Glomerular visceral epithelial cell (primary cell): Measurements from ENCODE around the gene SLC25A1.

ENCODE experiments used
- DNase-seq: peaks from one replicate; pipeline ENCODE4 v3.0.0-alpha.2; 2016; ENCODE audit errors: extremely low spot score

SLC25A1 gene

DNA sequence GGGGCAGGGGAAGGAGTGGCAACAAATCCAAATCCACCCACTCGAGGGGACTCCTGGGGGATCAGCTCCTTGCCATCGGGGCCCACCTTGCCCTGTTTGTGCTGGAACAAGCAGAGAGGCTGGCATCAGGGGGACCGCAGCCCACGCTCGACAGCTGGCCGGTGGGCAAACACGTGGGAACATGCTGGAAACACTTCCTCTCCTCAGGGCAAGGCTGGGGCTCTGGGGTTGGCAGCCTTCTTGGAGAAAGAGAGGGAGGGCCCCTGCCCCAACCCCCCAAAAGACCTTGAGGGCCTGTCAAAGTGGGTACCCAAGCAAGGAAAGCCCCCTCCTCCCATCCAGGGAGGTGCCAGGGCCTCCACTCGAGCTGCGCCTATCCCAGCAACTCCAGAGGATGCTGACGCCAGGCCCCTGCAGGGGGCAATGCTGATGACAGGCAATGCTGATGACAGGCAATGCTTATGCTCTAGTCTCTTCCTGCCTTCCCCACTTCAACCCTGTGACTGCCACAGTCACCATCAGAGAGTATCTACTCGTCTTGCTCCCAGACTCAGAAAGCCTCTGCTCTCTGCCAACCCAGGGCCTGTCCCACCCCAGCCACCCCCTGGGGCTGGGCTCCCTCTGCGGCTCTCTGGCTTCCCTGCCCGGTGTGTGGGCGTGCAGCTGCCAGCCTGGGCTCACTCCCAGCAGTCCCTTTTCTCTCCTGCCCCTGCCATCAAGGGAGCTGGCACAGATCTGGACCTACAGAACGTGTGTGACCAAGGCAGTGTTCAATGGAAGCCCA is 40.1 kb downstream of the SLC25A1 start:
- DNase-seq, result no peak

DNA sequence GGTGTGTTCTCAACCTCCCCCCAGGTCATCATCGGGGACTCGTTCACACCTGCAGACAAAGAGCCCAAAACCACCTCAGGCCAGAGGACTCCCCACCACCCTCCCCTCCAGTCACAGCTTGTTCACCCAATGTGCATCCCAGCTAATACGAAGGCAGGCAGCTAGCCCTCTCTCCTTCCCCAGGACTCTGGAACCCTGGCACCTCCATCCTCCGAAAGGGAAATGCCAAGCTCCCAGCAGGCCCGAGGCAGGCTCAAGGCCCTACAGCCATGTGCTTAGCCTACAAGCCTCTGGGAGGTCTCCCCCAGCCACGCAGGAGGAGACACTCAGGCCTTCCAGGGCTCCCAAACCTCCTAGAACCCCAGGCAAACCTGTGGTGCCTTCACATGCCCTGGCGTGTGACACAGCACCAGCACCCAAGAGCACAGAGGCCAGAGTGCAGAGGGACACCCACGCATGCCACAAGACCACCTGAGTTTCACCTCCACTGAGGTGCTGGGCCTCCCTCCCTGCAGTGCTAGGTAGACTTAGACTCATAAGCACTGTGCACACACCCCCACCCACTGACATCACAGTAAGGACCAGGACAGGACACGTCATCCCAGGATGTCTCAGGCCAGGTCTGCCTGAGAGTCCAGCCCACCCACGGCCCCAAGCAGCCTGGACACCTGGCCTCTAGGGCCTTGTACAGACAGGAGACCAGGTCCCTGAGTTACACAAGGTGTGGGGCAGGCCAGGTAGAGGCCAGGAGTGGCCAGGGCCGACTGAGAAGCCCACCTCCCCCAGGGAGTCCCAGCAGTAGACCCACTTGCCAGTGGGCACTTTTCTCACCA is 40.9 kb downstream of the SLC25A1 start:
- no peak for DNase-seq

DNA sequence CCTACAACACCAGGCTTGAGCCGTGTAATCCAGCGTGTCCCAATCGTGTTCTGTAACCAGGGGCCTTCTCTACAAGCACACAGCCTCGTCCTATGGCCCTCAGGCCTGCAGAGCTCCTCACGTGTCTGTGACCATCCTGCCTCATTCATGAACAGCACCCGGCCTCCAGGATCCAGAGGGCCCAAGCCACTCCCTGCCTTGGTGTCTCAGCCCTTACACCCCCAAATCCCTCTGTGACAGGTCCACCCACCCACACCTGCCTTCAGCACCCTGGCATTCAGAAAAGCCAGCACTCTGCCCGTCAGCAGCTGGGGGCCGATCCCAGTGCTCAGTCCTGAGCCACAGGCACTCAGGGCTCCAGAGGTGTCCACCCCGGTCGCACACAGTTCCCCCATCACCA is 41.6 kb downstream of the SLC25A1 start:
- DNase-seq, result no peak

DNA sequence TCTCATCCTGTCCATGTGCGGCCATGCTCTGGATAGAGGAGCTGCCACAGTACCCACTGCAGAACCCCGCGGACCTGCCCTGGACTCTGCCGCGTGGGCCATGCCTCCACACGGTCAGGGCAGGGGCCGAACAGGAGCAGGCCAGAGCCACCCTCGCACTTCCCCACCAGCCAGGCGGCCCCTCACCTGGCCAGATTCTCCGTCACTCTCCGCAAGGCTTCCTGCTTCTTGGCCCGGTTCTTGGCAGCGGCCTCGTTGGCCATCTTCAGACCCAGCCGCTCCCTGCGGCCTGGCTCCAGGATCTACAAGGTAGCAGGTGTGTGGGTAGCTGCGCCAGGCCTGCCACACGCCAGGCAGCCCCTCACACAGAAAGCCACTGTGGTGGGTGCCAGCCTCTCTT is 43.7 kb downstream of the SLC25A1 start:
- DNase-seq, result no peak

DNA sequence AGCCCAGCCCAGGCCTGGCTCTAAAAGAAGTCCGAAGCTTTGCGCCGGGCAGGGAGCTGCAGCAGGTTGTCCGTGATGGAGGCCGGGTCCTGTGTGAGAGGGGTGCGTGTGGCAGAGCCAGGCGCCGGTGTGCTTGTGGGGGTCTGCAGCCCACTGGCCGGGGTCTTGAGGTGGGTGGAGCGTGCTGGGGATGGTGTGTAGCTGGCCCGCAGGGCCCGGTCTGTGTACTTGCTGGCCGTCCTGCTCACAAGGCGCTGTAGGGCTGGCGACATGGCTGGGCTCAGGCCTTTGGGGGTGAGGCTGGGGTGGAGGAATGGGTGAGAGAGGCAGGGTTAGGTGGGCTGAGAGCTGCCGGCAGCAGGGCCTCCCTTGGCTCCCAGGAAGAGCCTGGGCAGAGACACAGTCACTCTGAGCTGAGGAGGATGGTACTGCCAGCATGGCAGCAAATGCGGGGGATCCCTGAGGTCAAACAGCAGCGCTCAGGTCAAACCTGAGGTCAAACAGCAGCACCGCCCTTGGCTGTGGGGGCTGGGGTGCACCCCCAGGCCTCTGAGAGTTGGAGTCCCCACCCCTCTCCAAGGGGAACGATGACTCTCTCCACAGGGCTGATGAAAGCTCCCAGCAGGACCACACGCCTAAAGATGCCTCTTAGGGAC is 44.2 kb downstream of the SLC25A1 start:
- DNase-seq, result no peak

DNA sequence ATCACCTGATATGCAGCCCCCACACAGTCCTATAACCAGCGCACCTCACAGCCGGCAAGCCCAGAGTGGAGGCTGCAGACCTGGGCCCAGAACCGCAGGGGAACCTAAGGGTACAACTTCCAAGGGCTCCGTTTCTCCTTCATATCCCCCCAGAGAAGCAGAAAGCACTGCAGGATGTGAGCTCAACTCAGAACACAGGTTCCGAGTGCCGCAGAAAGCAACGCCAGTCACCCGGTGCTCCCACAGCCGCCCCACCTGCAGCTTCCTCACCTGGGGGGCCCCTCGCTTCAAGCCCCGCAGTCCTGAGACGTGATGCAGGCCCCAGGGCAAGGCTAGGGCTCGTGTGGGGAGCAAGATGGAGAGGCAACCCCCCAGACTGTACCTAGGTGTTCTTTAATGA is 45.0 kb downstream of the SLC25A1 start:
- DNase-seq, result no peak

DNA sequence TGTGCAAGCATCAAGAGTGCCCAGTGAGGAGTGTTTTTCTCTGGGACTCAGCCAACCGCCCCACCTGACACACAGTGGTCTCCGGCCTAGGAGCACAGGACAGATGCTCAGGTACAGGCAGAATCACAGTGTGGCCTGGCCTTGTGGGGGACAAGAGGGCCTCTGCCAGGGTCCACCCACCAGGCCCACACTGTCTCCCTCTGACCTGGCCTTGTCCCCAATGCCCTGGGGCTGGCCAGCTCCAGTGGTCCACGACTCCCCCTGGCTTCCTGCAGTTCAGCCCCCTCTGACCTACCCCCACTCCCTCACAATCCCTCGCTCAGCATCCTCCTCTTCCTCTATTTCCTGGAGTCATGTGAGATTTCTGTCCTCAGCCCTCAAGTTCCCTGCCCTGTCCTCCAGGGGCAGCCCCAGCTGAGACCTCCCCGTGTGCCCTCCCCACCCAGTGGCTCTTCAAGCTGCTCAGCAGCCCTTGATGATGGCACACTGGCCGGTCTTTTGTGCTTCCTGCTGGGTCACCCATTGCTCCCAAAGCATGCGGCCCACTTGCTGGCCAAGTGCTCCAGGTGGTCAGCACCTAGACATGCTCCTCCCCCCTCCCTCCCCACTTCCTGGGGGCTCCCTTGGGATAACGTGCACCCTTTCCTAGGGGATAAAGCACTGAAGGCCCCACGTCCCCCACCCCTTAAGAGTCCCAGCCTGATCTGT is 45.7 kb downstream of the SLC25A1 start:
- DNase-seq, result no peak

DNA sequence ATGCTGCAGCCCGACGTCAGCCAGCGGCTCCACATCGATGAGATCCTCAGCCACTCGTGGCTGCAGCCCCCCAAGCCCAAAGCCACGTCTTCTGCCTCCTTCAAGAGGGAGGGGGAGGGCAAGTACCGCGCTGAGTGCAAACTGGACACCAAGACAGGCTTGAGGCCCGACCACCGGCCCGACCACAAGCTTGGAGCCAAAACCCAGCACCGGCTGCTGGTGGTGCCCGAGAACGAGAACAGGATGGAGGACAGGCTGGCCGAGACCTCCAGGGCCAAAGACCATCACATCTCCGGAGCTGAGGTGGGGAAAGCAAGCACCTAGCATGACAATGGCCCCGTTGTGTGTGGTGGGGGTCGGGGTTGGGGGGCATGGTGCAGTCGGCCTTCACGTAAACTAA is 46.4 kb downstream of the SLC25A1 start:
- no peak for DNase-seq

DNA sequence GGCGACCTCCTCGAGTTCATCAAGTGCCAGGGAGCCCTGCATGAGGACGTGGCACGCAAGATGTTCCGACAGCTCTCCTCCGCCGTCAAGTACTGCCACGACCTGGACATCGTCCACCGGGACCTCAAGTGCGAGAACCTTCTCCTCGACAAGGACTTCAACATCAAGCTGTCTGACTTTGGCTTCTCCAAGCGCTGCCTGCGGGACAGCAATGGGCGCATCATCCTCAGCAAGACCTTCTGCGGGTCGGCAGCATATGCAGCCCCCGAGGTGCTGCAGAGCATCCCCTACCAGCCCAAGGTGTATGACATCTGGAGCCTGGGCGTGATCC is 46.9 kb downstream of the SLC25A1 start:
- no peak for DNase-seq

DNA sequence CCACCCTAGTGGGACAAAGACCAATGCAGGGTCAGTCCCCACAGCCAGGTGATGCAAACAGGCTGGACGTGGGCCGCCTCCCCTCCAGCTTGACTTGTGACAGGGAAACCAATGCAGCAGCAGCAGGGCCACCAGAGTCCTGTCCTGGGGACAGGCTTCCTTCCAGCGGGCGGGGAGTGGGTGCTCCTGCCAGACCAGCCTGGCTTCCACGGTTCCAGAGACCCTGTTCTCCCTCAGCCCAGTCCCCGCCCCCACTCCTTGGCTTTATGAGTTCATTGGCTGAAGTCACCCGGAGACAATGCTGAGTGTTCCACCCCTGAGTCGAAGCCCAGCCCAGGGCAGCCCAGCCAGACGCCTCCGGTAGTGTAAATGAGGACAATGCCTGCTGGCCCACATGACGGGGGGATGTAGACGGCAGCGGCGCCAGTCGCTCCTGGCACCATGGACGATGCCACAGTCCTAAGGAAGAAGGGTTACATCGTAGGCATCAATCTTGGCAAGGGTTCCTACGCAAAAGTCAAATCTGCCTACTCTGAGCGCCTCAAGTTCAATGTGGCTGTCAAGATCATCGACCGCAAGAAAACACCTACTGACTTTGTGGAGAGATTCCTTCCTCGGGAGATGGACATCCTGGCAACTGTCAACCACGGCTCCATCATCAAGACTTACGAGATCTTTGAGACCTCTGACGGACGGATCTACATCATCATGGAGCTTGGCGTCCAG is 47.4 kb downstream of the SLC25A1 start, which contains the start of gene TSSK2:
Gene TSSK2 (plus strand): TSS at position 350 of the 726 bp plus-strand sequence. CDS start 92 bp downstream, at position 442.
- no peak for DNase-seq

DNA sequence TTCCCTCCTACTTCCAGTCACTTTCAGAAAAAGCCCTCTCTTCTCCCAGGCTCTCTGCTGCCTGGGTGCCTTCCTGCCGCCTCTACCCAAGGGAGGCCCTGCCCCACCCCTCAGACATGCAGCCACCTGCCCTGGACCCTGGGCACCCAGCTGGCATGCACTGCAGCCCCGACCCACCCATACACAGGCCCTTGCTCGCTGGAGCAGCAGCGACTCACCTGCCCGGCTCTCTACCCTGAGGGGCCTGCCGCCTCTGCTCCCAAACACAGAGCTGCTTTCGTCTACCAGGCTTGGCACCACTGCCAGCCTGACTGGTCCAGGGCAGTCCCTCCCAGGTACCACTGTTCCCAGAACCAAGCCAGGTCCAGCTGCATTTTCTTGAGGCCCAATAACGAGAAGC is 48.7 kb downstream of the SLC25A1 start:
- DNase-seq, result no peak

DNA sequence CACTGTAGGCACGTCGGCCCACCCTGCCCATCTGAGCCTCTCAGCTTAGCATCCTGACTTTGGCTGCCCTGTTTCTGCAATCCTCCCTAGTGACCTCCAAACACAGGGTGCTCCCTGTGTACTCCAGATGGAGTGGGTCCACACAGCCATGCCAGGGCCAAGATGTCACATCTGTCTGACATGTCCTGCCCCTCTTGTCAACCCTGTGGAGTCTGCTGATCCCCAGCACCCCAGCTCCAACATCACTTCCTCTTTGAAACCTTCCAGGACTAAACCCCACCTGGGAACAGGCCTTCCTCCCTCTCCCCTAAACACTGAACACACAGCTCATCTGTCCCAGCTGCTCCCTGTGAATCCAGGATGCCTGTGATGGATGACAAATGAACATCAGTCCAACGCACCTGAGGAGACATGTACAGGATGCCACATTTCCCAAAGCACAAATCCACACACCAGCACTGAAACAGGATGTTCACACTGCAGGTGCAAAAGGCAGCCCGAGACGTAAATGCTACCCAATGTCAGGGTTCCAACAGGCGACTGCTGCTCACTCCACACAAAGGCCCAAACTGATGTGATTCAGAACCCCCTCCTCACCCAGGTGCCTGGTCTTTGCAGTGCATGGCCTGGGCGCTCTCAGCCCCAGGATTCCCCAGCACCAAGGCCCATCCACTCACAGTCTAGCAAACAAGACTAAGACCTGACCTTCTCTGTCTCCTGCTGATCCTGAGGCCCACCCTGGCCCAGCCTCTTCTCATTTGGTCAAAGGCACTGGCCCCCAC is 49.4 kb downstream of the SLC25A1 start:
- DNase-seq, result no peak

DNA sequence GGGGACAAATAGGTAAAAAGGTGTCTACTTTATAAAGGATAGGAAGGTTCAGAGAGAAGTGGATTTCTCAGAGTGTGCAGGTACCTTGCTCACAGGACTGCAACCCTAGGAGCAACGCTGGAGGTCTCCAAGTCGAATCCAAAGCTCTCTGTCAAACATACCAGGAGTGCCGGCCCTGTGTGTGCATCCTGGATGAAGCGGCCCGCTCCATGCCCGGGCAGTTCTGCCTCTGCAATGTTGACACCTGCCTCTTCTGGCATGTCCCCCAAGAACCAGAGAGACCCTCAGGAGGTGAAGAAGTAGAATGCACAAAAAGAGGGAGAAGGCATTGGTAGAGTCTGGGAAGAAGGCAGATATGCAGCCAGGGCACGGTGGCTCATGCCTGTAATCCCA is 50.5 kb downstream of the SLC25A1 start:
- DNase-seq, result no peak

DNA sequence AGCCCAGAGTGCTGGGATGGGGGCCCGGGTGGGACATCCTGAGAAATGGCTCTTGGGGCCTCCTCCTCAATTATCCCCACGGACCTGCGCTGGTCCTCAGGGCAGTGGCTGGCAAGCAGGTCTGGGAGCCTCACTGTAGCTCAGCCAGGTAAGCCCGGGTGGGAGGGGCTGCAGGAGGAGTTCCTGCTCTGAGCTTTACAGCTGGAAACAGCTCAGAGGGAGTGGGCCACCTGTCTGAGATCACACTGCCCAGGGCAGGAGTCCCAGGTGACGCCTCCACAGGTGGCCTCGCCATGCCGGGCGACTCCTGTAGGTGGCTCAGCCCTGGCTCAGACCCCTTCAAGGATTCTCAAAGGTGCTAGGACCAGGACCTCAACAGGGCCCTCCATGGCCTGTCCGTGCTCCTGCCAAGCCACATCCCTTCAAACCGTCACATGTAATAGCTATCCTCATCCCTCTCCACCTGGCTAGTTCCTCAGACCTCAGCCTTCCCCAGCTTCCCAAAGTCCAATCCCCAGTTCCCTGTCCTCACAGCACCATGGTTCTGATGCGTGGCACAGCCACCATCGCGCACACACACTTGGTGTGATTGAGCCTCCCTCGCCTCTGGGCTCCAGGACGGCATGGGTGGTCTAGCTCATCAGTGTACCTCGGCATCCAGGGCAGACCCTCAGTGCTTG is 51.1 kb downstream of the SLC25A1 start:
- no peak for DNase-seq

DNA sequence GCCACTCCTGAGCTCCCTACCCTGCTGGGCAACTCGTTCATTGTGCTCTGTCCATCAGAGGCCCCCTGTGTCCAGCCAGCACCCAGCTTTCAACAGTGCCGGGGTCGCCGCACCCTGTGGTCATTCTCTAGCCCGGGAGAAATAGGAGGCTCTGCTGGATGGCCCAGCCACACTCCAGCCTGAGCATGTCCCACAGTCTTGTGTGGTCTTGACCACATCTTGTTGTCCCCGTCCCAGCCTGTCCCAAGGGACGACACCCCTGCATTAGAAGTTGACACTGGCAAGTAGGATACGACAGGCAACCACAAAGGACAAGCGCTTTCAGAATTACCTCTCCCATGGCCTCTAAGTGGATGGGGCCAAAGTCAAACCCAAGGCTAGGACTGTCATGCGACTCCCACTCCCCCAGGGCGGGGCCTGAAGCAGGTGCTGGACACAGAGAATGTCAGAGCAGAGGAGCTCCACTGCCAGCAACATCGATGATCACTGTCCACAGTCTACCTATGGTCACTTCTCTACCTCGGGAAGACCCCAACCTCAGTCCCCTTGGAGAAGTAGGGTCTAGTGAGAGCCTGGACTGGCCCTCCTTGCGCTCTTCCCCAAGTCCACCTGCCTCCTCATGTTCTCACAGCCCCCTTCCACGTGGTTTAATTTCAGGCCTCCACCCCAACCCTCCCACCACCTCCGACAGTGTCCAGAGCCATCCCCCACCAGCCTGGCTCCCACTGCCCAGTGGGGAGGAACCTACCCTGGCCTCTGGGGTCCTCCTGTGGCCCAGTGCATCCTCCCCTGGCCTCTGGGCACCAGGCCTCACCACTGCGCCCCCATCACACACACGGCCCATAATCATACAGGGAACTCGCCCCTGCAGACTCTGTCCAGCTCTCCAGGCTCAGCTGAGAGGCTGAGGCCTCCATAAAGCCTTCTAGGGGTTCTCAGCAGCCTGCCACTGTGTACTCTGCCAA is 51.9 kb downstream of the SLC25A1 start:
- DNase-seq, result no peak
